Testis (tissue), 3 donors: ENCODE results near the gene MGAT3. TPM values are rescaled to one million over a fixed set of nuclear protein-coding genes. Genes with fewer than 3 reads are reported as not detected.

ENCODE experiments used
- DNase-seq: peaks from one replicate; pipeline ENCODE4 v3.0.0-alpha.2; 2019
- H3K27ac ChIP-seq, 2 donors: fragments of 200-600 bp; sonication (generic); one replicate each; pipeline ENCODE4 v1.5.1; 2019
- H3K27me3 ChIP-seq: fragments of 200-600 bp; sonication (generic); one replicate; pipeline ENCODE4 v1.5.1; 2019
- H3K36me3 ChIP-seq: fragments of 200-600 bp; sonication (generic); one replicate; pipeline ENCODE4 v1.5.1; 2017; ENCODE audit warnings: low read depth; ENCODE audit errors: missing control alignments
- H3K4me1 ChIP-seq: fragments of 200-600 bp; sonication (generic); one replicate; pipeline ENCODE4 v1.5.1; 2019
- H3K4me3 ChIP-seq, 2 donors: fragments of 200-600 bp; sonication (generic); one replicate each; pipeline ENCODE4 v1.5.1; 2017 to 2019
- H3K9me3 ChIP-seq: fragments of 200-600 bp; sonication (generic); one replicate; pipeline ENCODE4 v1.5.1; 2017
- CTCF ChIP-seq, 3 experiments: fragments of 450-650 bp in 2 of 3; fragments of 200-600 bp in 1 of 3; sonication (generic) in 1 of 3; IDR thresholded peaks; one replicate each; pipeline ENCODE4 v1.5.1; 2016 to 2019; ENCODE audit warnings: antibody characterized with exemption in 3 of 3, mild to moderate bottlenecking in 2 of 3, moderate library complexity in 1 of 3
- POLR2A ChIP-seq: fragments of 450-650 bp; IDR thresholded peaks from one replicate; pipeline ENCODE4 v1.6.1; 2017; ENCODE audit warnings: antibody characterized with exemption, mild to moderate bottlenecking, moderate library complexity
- WGBS, 2 donors: methylation state at CpG; one replicate each; pipeline ENCODE4 v1.1.5; 2018; 5-methylcytosine and 5-hydroxymethylcytosine counted together
- intact Hi-C: fragments of 100-400 bp; cut with DNase I; formaldehyde crosslinking; loops from one replicate; pipeline ENCODE4 v1.15.1; 2023; ENCODE audit warnings: low total_unique reads
- polyA plus RNA-seq: library from polyadenylated mRNA; stranded (reverse); fragments of 350-450 nt; fragmentation: Illumina TruSeq; extraction: RNeasy Lipid Tissue Mini Kit (QIAGEN cat#74804); gene quantifications from one replicate; pipeline ENCODE4 v1.2.3, GENCODE V29; 2014; ENCODE audit warnings: low read depth, low replicate concordance; ENCODE audit not compliant: insufficient read depth
- total RNA-seq, 2 donors: library from RNA; depleted of rRNA; stranded (reverse); fragments of >200 nt; gene quantifications; one replicate each; pipeline ENCODE4 v1.2.3, GENCODE V29; 2016

Gene MGAT3
- total and polyA plus RNA-seq, 3 donors from 2014 or later, result 4.6 to 9.7 (median 6.4) TPM

- intact Hi-C loops, result no loop called here
- no peak for DNase-seq
- Histone ChIP-seq H3K27me3 (no peaks in the 10 kb centered on the region), H3K27ac (no peak overlapping the region), H3K36me3 (no peaks in the 10 kb centered on the region), H3K9me3 (no peaks in the 10 kb centered on the region), H3K4me1 (peaks cover 63% of the 10 kb centered on the region), H3K4me3 (no peak overlapping the region)
- WGBS, 2 donors, result 74 to 86% methylated on average over 16 to 17 of the region's 17 CpGs
- no peak for TF ChIP-seq CTCF (IDR thresholded peaks at IDR 0.05)
- TF ChIP-seq POLR2A, result no peak
These were observed 10.6 kb downstream of the MGAT3 start for GRCh38 chr22:39467390-39467895.

- no peaks in the 10 kb centered on the region for H3K36me3 ChIP-seq
- no peak for DNase-seq
- no peaks in the 10 kb centered on the region for H3K27me3 ChIP-seq
- TF ChIP-seq POLR2A (no peak), CTCF (IDR thresholded peaks at IDR 0.05) (no peak)
- 84 to 97% methylated on average over 14 to 18 of the region's 18 CpGs for WGBS, 2 donors
- H3K27ac ChIP-seq, result no peak overlapping the region
- intact Hi-C loops, result no loop called here
- H3K4me1 ChIP-seq, result peaks cover 66% of the 10 kb centered on the region
- H3K9me3 ChIP-seq, result no peaks in the 10 kb centered on the region
- no peak overlapping the region for H3K4me3 ChIP-seq
These were observed 11.9 kb downstream of the MGAT3 start for GRCh38 chr22:39468487-39469325.

GRCh38 chr22:39469326-39469680 lies 12.5 kb downstream of the MGAT3 start:
- WGBS, 2 donors, result 60 to 86% methylated on average over 1 to 6 of the region's 6 CpGs
- DNase-seq, result no peak
- no peak for TF ChIP-seq CTCF (IDR thresholded peaks at IDR 0.05)
- no peak for TF ChIP-seq POLR2A
- H3K4me1 ChIP-seq, result peaks cover 72% of the 10 kb centered on the region
- H3K36me3 ChIP-seq, result no peaks in the 10 kb centered on the region
- no peak overlapping the region for H3K4me3 ChIP-seq
- intact Hi-C loops, result no loop called here
- H3K27me3 ChIP-seq, result no peaks in the 10 kb centered on the region
- H3K9me3 ChIP-seq, result no peaks in the 10 kb centered on the region
- H3K27ac ChIP-seq, result no peak overlapping the region

GRCh38 chr22:39469681-39470450 lies 13.1 kb downstream of the MGAT3 start:
- Histone ChIP-seq H3K27me3 (no peaks in the 10 kb centered on the region), H3K9me3 (no peaks in the 10 kb centered on the region), H3K4me3 (no peak overlapping the region), H3K36me3 (no peaks in the 10 kb centered on the region), H3K27ac (no peak overlapping the region), H3K4me1 (peaks cover 77% of the 10 kb centered on the region)
- intact Hi-C loops, result no loop called here
- whole genome bisulfite sequencing, 2 donors, result 72 to 74% methylated on average over 13 to 22 of the region's 26 CpGs
- TF ChIP-seq CTCF (IDR thresholded peaks at IDR 0.05), result no peak
- no peak for TF ChIP-seq POLR2A
- DNase-seq, result no peak
